RCC 7860 (cell line): ENCODE results near the gene PPM1A.
A peak's percentile ranks its signal among the peaks of the same experiment; 100 is the strongest.

Source experiments
- DNase-seq: peaks from one replicate; pipeline ENCODE4 v3.0.0-alpha.2; 2015; ENCODE audit warnings: low spot score
- FAIRE-seq: peaks from 2 replicates; lab custom pipeline; 2012; peaks lifted over from hg19 to GRCh38; lab: Jason Lieb, UNC

The PPM1A gene

DNA sequence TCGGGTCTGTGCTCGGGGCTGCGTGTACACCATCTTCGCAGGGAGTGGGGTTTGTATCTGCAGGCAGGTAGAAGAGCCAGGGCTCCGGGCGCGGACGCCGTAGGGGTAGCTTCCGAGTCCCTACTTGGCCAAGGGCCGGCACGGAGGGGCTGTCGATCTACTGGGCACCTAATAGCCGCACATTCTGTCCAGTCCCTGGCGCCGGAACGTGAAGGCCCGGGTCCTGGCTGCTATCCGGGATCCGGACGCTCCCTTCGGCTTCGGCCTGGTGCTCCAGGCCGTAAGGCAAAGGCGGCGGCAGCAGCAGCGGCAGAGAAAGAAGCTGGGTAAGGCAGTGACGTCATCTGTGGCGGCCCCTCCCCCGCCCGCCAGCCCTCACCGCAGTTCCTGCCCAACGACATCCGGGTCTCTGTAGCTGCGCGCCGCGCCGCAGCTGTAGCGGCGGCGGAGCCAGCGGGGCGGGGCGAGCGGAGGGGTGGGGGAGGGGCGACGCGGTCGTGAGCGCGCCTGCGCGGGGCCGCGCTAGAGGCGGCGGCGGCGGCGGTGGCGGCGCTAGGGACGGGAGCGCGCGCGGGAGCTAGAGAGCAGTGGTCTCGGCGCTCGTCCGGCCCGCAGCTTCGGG is at the start of gene PPM1A:
Gene PPM1A (plus strand): TSS at position 525 of the 622 bp plus-strand sequence. CDS start 33,483 bp downstream, outside the sequence.
- peak; percentile 81 for DNase-seq
- FAIRE-seq, result no peak

DNA sequence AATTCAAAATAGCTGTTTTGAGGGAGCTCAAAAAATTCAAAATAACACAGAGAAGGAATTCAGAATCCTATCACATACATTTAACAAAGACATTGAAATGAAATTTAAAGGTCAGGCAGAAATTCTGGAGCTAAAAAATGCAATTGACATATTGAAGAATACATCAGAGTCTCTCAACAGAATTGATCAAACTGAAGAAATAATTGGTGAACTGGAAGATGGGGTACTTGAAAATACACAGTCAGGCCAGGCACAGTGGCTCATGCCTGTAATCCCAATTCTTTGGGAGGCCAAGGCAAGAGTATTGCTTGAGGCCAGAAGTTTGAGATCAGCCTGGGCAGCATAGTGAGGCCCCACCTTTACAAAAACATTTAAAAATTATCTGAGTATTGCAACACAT is 49.7 kb upstream of the PPM1A start:
- FAIRE-seq, result no peak

DNA sequence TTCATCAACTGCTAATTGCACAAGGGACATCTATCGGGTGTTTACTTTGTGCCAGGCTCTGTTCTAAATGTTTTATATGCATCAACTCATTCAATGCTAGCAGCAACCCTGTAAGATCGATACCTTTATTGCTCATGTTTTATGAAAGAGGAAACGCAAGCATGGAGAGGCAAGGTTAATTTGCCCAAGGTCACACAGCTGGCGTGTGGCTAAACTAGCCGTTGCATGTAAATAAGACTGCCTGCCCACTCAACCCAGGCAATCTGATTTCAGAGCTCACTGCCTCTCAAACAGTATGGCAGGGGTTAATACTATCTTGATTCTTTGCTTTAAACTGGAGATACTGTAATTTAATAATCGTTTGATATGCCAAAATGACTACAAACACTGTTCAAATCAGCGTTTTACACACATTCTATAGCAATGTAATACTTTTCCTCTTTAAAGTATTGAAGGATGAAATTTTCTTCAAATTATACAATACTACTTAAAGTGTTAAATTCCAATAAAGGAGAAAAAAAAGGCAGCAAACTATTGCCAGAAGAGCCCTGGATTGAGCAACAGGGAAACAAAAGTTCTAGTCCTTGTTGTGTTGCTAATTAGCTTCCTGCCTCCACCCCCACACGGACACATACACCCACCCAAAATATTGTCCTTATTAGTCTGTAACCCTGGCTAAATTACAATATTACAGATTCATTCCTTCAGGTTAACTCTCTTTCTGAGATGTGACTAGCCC is 44.7 kb upstream of the PPM1A start:
- no peak for DNase-seq
- no peak for FAIRE-seq

More for the DNA sequence above, 49.7 kb upstream of the PPM1A start:
- DNase-seq, result no peak

DNA sequence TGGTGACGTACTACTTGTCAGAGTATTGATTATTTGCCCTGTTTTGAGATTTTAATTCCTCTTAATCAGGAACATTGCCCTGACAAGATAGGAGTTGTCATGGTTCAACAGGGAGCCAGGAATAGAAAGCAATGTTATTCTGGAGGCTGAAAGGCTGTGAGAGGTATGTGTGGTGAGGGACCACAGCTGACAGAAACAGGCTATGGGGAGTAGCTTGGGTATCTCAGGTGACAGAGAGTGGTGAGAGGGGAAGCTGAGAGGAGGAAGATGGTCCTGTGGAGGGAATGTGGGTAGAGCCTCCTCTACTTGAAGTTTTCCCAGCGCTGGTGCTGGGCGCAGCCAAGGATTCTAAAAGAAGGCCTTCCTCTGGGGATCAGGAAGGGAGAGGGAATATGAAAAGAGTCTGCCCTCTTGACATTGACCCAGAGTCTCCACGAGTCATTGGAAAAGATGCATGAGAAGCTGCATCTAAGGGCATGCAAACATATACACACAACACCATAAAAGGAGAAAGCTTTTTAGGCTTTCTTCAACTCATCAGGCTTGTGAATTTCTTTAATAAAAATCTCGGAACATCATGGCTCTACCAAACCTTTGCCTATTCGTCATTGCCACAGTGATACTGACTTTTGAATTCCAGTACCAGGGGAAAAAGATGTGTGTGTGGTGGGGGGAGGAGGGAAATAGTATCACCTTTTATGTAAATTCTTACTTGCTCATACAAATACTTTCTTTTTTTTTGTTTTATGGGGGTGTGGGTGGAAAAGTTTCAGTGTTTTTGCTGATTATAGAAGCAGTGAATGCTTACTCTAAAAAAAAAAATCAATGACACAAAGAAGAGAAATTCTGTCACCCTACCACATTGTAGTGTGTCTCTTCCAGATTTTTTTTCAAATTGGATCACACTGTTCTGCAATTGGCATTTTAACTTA is 43.9 kb upstream of the PPM1A start:
- FAIRE-seq, result no peak
- no peak for DNase-seq

DNA sequence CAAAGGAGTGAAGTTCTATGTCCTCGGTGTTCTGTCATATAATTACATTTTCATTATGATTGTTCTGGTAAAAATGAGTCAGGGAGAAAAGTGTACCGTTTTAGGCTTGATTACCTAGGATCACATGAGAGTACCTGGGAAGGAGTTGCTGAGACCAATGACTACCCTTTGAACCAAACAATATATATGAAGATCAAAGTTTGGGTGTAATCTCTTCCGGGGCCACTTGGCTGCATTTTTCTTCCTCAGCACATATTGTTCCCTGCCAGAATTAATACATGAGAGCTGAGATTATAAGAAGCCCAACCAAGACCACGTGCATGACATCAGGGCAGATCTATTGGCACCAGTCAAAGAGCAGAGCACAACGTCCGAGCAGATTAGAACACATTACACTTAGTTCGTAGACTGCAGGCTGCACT is 42.8 kb upstream of the PPM1A start:
- FAIRE-seq (no peak), DNase-seq (no peak)

DNA sequence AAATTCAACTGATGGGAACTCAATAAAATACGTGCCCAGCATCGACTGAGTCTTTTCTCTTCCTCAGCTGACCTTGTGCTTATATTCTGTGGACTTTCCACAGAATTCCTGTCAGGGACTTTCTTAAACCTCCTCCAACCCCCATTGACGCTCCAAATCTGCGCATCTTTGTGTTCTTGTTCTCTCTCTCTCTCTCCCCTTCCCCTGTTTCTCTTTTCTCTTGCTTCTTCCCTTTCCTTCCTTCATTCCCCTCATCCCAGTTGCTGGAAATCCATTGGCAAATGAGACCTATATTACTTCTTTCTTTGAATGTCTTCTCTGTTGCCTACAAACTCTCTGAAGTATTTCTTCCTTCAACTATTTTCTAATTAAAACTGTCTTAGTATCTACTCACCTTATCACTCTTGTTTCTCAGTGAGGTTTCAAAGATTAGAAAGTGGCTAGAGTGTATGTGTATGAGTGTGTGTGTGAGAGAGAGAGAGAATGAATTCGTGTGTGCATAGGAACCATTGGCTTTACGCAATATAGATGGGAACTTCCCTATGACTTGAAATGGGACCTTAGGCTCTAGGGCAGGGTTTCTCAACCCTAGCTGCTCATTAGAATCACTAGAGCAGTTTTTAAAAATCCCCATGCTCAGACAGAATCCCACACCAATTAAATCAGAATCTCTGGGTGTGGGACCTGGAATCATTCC is 42.0 kb upstream of the PPM1A start:
- DNase-seq, result no peak
- no peak for FAIRE-seq

DNA sequence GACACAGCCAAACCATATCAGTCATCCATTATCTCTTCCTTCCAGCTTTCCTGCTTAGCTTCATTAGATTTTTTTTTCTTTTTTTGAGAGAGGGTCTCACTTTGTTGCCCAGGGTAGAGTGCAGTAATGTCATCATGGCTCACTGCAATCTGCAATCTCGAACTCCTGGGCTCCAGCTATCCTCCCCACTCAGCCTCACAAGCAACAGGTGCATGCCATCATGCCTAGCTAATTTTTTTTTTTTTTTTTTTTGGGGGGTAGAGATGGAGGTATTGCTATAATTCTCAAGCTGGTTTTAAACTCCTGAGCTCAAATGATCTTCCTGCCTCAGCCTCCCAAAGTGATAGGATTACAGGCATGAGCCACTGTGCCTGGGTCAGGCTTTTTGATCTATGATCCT is 38.3 kb upstream of the PPM1A start:
- DNase-seq, result no peak
- no peak for FAIRE-seq

DNA sequence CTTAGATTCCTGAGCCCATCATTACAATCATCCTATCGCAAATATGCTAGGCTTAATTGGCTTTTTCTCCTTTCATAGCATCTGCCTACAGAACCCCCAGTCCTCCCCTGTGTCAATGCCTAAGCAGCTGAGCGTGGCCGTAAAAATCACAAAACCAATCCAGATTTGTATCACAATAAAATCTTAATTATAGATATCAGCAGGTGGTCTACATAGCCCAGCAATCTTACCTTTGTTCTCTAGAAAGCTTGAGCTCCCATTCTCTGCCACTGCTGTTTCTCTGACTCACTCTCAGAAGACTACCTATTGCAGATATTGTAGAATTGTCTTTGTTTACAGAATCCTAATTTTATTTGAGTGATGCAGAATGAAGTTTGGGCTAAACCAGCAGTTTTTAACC is 37.9 kb upstream of the PPM1A start:
- FAIRE-seq, result no peak
- no peak for DNase-seq

DNA sequence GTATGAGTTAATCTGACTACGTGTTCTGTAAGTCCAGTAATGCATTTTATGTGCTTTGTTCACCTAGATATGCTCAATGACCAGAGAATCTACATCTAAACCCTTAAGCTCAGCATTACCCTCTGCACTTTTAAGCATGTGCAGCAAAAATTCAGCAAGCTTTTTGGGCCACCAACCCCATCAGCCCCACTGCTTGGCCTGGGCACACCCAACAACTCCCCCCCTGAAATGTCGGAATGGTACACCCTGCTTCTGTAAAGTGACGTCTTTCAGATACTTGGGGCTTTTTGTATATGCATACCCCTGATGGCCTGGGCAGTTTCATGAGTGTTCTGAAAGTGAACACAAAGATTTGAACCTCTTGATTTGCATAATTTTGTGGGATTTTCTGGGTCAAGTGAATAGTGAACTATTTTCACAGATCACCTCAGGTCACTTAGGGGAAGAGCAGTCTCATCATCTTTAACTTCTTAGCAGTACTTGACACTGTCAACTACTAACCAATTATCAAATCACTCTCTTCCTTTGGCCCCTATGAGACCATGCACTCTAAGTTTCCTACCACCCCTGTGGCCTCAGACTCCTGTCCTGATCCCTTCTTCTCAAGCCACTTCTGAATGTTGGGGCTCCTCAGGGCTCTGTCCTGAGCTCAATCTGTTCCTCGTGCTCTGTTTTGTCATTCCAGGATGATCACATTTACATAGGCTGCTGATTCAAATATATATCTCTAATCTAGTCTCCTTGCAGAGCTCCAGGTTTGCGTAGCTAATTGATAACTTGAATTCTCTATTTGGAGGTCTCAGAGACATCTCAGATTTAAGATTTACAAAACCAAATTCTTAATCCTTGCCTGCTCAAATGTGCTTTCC is 36.3 kb upstream of the PPM1A start:
- FAIRE-seq (no peak), DNase-seq (no peak)

DNA sequence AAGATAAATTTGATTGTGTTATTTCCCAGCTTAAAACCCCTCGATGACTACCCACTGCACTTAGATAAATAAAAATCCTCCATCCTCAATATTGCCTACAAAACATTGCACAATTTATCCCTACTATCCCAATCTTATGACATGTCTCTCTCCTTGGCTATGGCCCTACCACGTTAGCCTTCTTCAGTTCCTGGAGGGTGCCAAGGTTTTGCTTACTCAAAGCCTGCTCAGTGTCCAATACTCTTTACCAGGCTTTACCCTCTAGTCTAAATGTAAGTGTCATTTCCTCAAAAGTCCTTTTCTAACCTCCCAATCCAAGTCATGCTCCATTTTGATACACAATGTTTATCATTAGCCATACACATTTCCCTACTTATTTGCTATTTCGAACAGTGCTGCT is 35.0 kb upstream of the PPM1A start:
- DNase-seq, result no peak
- no peak for FAIRE-seq

DNA sequence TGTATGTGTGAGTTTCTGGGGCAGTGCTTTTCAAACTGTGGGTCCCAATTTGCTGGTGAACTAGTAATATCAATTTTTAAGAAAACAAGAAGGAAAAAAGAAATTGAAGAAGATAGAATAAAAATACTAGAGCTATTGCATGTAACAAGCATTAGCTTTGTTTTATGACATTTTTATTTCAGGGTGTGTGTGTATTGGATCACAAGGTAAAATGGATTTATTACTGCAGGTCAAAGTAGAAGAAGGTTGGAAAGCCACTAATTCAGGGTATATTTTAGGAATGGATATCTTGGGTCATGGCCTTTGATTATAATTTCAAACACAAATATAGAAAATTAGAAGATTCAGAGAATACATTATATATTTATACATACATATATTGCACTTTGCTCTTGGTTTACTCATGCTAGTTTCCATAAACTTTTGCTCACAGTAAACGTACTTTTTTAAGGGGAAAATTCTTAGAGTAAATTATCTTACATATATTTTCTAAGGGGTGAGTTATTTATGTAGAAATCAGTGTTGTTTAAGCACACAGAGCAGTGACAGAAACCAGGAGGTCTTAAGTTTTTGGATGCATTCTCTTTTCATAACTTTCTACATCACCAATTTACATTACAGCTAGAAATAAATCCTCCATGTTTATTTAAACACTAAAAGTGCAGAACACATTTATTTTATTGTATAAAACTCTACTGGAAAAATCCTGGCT is 34.5 kb upstream of the PPM1A start:
- FAIRE-seq (no peak), DNase-seq (no peak)

DNA sequence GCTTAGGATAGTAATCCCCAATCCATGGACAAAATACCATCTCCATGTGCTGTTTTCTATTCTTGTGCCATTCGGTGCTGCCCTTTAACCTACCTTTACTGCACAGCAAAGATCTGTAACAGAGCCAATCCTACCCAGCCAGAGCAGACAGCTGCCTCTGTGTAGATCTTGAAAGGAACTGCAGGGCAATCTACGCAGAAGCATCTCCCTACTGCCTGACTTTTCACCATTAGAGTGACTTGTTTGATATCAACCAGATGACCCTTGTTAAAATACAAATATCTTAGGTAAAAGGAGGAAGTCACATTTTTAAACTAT is 33.9 kb upstream of the PPM1A start:
- no peak for FAIRE-seq
- DNase-seq, result no peak

DNA sequence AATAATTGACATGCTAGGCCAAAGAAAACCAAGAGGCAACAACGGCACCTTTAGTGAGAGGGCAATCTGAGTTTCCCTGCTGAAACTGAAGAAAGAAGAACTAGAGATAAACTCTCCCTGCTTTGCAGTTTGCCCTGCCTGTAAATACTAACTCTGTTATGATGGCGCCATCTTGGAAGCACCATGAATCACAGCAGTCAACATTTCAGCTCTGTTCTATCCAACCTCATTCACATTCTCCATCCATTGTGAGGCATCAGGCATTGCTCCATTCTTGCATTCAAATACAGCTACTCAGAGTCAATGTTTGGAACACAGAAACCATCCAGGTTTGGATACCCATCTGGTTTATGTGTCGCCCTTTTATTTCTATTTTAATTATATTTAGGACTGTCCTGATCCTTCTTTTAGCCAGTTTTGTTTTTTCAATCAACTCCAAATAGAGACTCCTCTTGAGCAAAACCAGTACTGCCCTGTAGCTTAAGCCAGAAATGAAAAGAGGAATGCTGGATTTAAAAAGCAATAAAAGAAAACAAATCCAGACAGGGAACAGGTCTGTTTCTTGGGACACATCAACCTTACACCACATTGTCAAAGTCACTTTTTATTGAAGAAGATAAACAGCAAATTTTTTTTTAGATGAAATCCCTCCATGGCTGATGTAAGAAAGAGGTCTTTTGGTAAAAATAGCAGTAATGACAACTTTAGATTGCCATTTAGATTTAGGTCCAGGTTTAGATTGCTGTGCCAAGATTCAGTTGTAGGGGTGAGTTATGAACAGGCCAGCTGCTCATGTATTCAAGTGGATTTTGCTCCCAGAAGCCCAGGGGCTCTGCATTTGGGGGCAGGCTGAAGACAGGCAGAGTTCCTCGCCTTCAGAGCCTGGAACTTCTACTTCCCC is 33.3 kb upstream of the PPM1A start:
- no peak for FAIRE-seq
- no peak for DNase-seq

DNA sequence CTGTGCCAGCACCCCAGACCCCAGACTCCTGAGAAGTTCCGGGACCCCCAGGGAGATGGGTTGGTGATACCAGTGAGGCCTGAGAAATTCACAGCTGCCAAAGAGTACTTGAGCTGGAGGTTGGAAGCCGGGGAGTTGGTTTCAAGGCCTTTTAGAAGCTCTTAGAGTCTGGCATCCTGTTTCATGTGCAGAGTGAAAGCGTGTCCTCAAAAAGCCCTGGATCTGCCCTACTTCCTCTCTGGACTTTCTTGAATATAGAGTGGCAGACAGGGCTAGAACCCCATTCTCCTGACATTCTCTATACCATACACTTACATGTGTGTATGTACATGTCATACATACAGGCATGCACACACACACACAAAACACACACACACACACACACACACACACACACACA is 31.3 kb upstream of the PPM1A start:
- FAIRE-seq, result no peak
- no peak for DNase-seq

DNA sequence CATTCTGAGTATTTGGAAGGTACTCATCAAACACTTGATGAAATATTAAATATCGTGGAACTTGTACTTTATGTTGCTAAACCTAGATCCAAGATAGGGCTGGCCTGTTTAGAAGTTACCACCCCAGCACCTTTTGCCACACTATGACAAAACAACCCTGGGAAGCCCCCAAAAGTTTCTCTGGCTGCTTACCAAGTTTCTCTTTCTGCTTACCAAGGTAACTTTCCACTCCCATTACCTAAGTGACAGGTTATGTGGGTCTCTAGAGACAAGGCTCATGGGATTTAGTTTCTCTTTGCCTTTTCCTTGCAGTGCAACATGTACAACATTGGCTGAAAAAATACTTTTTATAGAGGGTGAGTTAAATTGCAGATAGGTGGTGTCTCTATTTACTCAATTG is 28.9 kb upstream of the PPM1A start:
- no peak for DNase-seq
- FAIRE-seq, result no peak

DNA sequence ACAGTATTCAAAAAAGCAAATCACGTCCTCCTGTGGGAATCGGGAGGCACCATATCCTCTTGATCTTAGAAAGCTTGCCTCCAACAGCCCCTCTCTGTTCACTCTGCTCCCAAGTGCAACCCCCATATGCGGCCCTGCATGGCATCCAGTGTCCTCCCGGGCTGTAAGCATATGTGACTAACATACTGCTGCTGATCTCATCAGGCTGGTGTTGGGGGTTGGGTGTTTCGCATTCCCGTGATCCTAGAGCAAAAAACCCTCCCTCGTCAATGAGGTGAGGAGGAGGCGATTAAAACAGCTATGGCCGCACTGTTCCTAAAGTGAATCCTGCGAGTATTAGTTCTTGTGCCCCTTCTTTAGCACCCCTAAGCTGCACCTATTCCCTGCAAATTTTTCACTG is 28.1 kb upstream of the PPM1A start:
- DNase-seq (no peak), FAIRE-seq (no peak)

DNA sequence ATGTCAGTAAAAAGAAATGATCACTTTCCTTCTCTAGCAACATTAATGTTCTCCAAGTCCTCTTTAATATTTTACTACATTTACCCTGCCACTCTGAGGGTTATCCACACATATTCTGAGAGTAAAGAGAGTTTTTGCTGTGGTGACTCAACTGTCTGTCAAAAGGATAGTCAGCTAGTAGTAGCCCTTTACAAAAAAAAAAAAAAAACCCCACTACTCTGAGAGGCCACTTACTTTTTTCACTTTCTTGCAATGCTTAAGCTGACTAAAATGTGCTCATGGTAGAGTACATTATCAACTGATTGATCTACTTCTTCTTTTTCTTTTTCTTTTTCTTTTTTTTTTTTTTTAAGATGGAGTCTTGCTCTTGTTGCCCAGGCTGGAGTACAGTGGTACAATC is 27.6 kb upstream of the PPM1A start:
- FAIRE-seq, result no peak
- no peak for DNase-seq

DNA sequence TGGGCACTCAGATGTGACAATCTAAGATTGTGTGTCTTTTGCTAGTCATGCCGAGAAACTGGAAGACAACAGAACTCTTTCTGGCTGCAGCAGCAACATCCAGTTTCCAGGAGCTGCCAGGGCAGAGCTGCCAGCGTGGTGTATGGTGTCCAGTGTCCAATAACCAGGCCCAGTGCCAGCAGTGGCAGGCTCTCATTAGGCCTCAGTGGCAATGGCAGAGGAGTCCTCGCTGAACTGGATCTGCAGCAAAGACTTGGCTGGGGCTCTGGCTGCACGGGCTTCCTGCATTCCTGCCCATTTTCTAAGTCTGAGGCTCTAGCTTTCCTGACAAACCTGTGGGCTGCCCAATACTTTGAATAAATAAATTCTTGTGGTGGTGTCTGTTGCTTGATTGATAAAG is 26.2 kb upstream of the PPM1A start:
- DNase-seq (no peak), FAIRE-seq (no peak)

DNA sequence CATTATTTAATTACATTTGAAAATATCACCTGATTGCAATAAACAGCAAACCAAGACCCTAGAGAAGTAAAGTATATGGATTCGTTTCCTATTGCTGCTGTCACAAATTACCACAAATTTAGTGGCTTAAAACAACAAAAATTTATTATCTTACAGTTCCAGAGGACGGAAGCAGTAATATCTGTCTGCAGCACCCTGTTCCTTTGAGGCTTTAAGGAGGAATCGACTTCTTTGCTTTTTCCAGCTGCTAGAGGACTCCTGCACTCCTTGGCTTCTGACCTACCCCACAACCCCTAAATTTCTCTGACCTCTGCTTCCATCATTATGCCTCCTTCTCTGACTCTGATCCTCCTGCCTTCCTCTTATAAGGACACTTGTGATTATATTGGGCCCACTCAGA is 23.8 kb upstream of the PPM1A start:
- DNase-seq (no peak), FAIRE-seq (no peak)
